Lower lobe of right lung (tissue), 2 donors: ENCODE measurements around the gene CDC42EP1. TPM values are rescaled to one million over a fixed set of nuclear protein-coding genes. Genes with fewer than 3 reads are reported as not detected.

ENCODE experiments used
- ATAC-seq, 2 donors: fragments of 200-7000 bp; cut with Tn5 transposase; one replicate each; pipeline ENCODE4 v1.9.1; 2020 to 2022; ENCODE audit warnings: mild to moderate bottlenecking in 2 of 2, moderate library complexity in 2 of 2
- DNase-seq: peaks from one replicate; pipeline ENCODE4 v3.0.0-alpha.2; 2020
- H3K27ac ChIP-seq: fragments of 200-600 bp; one replicate; pipeline ENCODE4 v1.8.0; 2022
- H3K27me3 ChIP-seq: fragments of 200-600 bp; one replicate; pipeline ENCODE4 v1.8.0; 2022; ENCODE audit warnings: low read depth
- H3K36me3 ChIP-seq: fragments of 200-600 bp; one replicate; pipeline ENCODE4 v1.8.0; 2022; ENCODE audit warnings: mild to moderate bottlenecking
- H3K4me1 ChIP-seq: fragments of 200-600 bp; one replicate; pipeline ENCODE4 v1.8.0; 2022
- H3K4me3 ChIP-seq: fragments of 200-600 bp; one replicate; pipeline ENCODE4 v1.8.0; 2022; ENCODE audit warnings: mild to moderate bottlenecking
- H3K9me3 ChIP-seq: fragments of 200-600 bp; one replicate; pipeline ENCODE4 v1.8.0; 2022
- intact Hi-C: fragments of 100-400 bp; cut with DNase I; formaldehyde crosslinking; loops from one replicate; pipeline ENCODE4 v1.11.0; 2022
- total RNA-seq: library from RNA; stranded (reverse); fragmentation: NEBNext Ultra II Directional; extraction: Animal tissue kit (Norgen Biotek cat#: 25700); gene quantifications from one replicate; pipeline ENCODE4 v1.2.1, GENCODE V29; 2021
- TF ChIP-seq, protein P1 (sequence below): fragments of 200-600 bp; IDR thresholded peaks from one replicate; pipeline ENCODE4 v1.8.0; 2022; ENCODE audit warnings: antibody characterized with exemption, mild to moderate bottlenecking
- donor health status: DM: no; HTN: yes; CAD: no; lungs with severe emphysema.

The CDC42EP1 gene
- total RNA-seq, 1 donor from 2014 or later = 46.0 TPM

- H3K27ac ChIP-seq = no peak overlapping the region
- ATAC-seq (no peak), DNase-seq (no peak)
- peaks cover 54% of the 10 kb centered on the region for H3K4me1 ChIP-seq
- H3K9me3 ChIP-seq = no peaks in the 10 kb centered on the region
- H3K4me3 ChIP-seq = no peak overlapping the region
- no peaks in the 10 kb centered on the region for H3K27me3 ChIP-seq
- intact Hi-C loops = loop anchor here (10.0 kb wide), 1 partner anchor 52 kb away; no protein-coding TSS in a partner anchor
- no peaks in the 10 kb centered on the region for H3K36me3 ChIP-seq
- TF ChIP-seq, protein P1, sequence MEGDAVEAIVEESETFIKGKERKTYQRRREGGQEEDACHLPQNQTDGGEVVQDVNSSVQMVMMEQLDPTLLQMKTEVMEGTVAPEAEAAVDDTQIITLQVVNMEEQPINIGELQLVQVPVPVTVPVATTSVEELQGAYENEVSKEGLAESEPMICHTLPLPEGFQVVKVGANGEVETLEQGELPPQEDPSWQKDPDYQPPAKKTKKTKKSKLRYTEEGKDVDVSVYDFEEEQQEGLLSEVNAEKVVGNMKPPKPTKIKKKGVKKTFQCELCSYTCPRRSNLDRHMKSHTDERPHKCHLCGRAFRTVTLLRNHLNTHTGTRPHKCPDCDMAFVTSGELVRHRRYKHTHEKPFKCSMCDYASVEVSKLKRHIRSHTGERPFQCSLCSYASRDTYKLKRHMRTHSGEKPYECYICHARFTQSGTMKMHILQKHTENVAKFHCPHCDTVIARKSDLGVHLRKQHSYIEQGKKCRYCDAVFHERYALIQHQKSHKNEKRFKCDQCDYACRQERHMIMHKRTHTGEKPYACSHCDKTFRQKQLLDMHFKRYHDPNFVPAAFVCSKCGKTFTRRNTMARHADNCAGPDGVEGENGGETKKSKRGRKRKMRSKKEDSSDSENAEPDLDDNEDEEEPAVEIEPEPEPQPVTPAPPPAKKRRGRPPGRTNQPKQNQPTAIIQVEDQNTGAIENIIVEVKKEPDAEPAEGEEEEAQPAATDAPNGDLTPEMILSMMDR = no peak
These were observed 17.3 kb upstream of the CDC42EP1 start for GRCh38 chr22:37542959-37543358.

GRCh38 chr22:37544955-37545702 is 15.2 kb upstream of the CDC42EP1 start:
- intact Hi-C loops = loop anchor here (10.0 kb wide), 1 partner anchor 50 kb away; no protein-coding TSS in a partner anchor
- H3K27ac ChIP-seq = peak overlapping the region; percentile 93
- DNase-seq (peak; percentile 82), ATAC-seq (peak; percentile 79 to 81)
- TF ChIP-seq, protein P1 = peak; percentile 84
- H3K4me3 ChIP-seq = peak overlapping the region; percentile 37
- no peaks in the 10 kb centered on the region for H3K27me3 ChIP-seq
- no peaks in the 10 kb centered on the region for H3K36me3 ChIP-seq
- no peaks in the 10 kb centered on the region for H3K9me3 ChIP-seq
- H3K4me1 ChIP-seq = peaks cover 63% of the 10 kb centered on the region

DNA sequence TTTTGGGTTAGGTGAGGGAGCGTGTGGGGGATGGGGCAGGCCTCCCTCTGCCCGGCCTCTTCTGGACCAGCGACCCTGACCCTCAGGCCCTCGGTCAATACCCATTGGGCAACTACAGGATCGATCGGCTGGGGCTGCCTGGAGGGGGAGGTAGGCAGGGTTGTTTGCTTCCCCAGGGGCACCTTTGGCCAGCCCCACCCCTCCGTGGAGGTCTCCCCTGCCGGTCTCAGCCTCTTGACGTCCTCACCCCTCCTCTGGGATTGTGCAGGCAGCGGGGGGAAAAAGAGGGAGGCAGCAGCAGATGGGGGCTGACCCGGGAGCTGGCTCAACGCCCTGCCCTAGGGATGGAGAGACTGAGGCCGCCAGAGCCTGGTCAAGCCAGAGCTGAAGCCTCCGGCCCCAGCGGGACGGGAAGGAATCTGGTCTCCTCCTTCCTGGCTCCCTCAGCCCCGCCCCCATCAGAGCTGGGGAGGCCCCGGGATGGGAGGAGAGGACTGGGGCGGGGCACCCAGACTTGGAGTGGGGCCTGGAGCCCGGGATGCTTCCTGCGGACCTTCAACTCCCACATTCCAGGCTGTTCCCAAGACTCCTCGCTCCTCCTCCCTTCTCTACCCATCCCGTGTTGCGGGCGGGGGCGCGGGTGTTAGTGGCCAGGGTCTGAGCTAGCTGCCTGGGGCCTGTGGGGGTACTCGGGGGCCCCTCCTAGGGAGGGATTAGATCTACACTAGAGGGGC is 14.4 kb upstream of the CDC42EP1 start:
- peak; percentile 90 for DNase-seq
- TF ChIP-seq, protein P1 = no peak
- Histone ChIP-seq H3K4me1 (peaks cover 70% of the 10 kb centered on the region), H3K27ac (peak overlapping the region; percentile 93), H3K9me3 (no peaks in the 10 kb centered on the region), H3K27me3 (no peaks in the 10 kb centered on the region), H3K36me3 (no peaks in the 10 kb centered on the region), H3K4me3 (peak overlapping the region; percentile 37)
- intact Hi-C loops = loop anchor here (10.0 kb wide), 1 partner anchor 49 kb away; no protein-coding TSS in a partner anchor
- ATAC-seq = peak; percentile 81 to 90

GRCh38 chr22:37546437-37547250 is 13.6 kb upstream of the CDC42EP1 start:
- Histone ChIP-seq H3K4me3 (peak overlapping the region; percentile 37), H3K36me3 (no peaks in the 10 kb centered on the region), H3K4me1 (peaks cover 76% of the 10 kb centered on the region), H3K27me3 (no peaks in the 10 kb centered on the region), H3K9me3 (no peaks in the 10 kb centered on the region), H3K27ac (peak overlapping the region; percentile 93)
- peak; percentile 52 to 62 for ATAC-seq
- DNase-seq = peak; percentile 73
- TF ChIP-seq, protein P1 = peak; percentile 20
- intact Hi-C loops = loop anchor here (10.0 kb wide), 1 partner anchor 48 kb away; no protein-coding TSS in a partner anchor

- TF ChIP-seq, protein P1 = no peak
- H3K9me3 ChIP-seq = no peaks in the 10 kb centered on the region
- H3K36me3 ChIP-seq = no peaks in the 10 kb centered on the region
- no peak for DNase-seq
- ATAC-seq = no peak
- no peak overlapping the region for H3K4me3 ChIP-seq
- H3K4me1 ChIP-seq = peaks cover 77% of the 10 kb centered on the region
- H3K27ac ChIP-seq = peak overlapping the region; percentile 93
- intact Hi-C loops = loop anchor here (10.0 kb wide), 1 partner anchor 48 kb away; no protein-coding TSS in a partner anchor
- H3K27me3 ChIP-seq = no peaks in the 10 kb centered on the region
These were observed 13.0 kb upstream of the CDC42EP1 start for GRCh38 chr22:37547251-37547741.
